Heart left ventricle (tissue), 16 donors: ENCODE results near the gene UST. TPM values are rescaled to one million over a fixed set of nuclear protein-coding genes. Genes with fewer than 3 reads are reported as not detected.

ENCODE experiments used
- ATAC-seq, 4 donors: fragments of 200-7000 bp; cut with Tn5 transposase; one replicate each; pipeline ENCODE4 v1.9.1; 2020 to 2022; ENCODE audit warnings: moderate library complexity in 4 of 4, mild to moderate bottlenecking in 3 of 4, moderate number of reproducible peaks in 1 of 4
- DNase-seq, 5 donors: peaks; one replicate each; pipeline ENCODE4 v3.0.0-alpha.2; 2020
- H3K27ac ChIP-seq, 12 donors: fragments of 200-600 bp; sonication (generic) in 4 of 12; one replicate each; pipeline versions ENCODE4 v1.5.0 to v1.8.0; 2016 to 2022; ENCODE audit warnings: mild to moderate bottlenecking in 2 of 12
- H3K27me3 ChIP-seq, 9 donors: fragments of 200-600 bp; sonication (generic) in 2 of 9; one replicate each; pipeline versions ENCODE4 v1.5.1 to v1.8.0; 2016 to 2022; ENCODE audit warnings: mild to moderate bottlenecking in 3 of 9
- H3K36me3 ChIP-seq, 9 donors: fragments of 200-600 bp; sonication (generic) in 2 of 9; one replicate each; pipeline versions ENCODE4 v1.5.0 to v1.8.0; 2018 to 2022; ENCODE audit warnings: mild to moderate bottlenecking in 2 of 9
- H3K4me1 ChIP-seq, 12 donors: fragments of 200-600 bp; sonication (generic) in 4 of 12; one replicate each; pipeline versions ENCODE4 v1.5.0 to v1.8.0; 2016 to 2022; ENCODE audit warnings: mild to moderate bottlenecking in 3 of 12
- H3K4me3 ChIP-seq, 12 donors: fragments of 200-600 bp; sonication (generic) in 4 of 12; one replicate each; pipeline versions ENCODE4 v1.5.0 to v1.8.0; 2017 to 2022; ENCODE audit warnings: mild to moderate bottlenecking in 9 of 12, moderate library complexity in 4 of 12
- H3K9me3 ChIP-seq, 12 donors: fragments of 200-600 bp; sonication (generic) in 4 of 12; one replicate each; pipeline versions ENCODE4 v1.5.0 to v1.8.0; 2016 to 2022; ENCODE audit warnings: mild to moderate bottlenecking in 1 of 12
- POLR2A ChIP-seq, 2 donors: fragments of 450-650 bp; IDR thresholded peaks; one replicate each; pipeline ENCODE4 v1.6.1; 2017; ENCODE audit warnings: antibody characterized with exemption in 2 of 2, mild to moderate bottlenecking in 2 of 2, moderate library complexity in 2 of 2
- WGBS, 4 donors: extraction: QIAGEN DNeasy Blood & Tissue Kit in 2 of 4; methylation state at CpG; one replicate each; pipeline versions ENCODE4 v1.1.5 to v1.1.7; 2013 to 2018; 5-methylcytosine and 5-hydroxymethylcytosine counted together
- intact Hi-C, 10 donors: fragments of 100-400 bp; cut with DNase I; formaldehyde crosslinking; loops; one replicate each; pipeline versions ENCODE4 v1.11.1 to v1.14.2; 2022
- polyA plus RNA-seq, 2 donors: library from polyadenylated mRNA; stranded (reverse); fragments of 200-250 nt; gene quantifications; one replicate each; pipeline ENCODE4 v1.2.3, GENCODE V29; 2013
- total RNA-seq, 9 donors: library from RNA; depleted of rRNA in 2 of 9; stranded (reverse); fragments of >200 nt in 2 of 9; fragmentation: NEBNext Ultra II Directional in 3 of 9; extraction: Animal tissue kit (Norgen Biotek cat#: 25700) in 3 of 9; gene quantifications; one replicate each; pipeline versions ENCODE4 v1.1.0 to v1.2.4, GENCODE V29; 2016 to 2023
- TF ChIP-seq, protein P1 (sequence below), 12 donors: fragments of 200-600 bp; sonication (generic) in 4 of 12; IDR thresholded peaks; one replicate each; pipeline versions ENCODE4 v1.5.0 to v1.8.0; 2018 to 2022; ENCODE audit warnings: antibody characterized with exemption in 12 of 12, mild to moderate bottlenecking in 5 of 12
- donor health status: ischemic (EF 13 %, LVEDD 7.1; RV severe dilation, severe dysfunction).
- donor health status: healthy with polysubstance abuse.
- donor health status: DM: no; HTN: yes; CAD: no.
- donor health status: DM: no; HTN: no; CAD: no.
- donor health status: ischemic (EF 25% LVEDD 6.9; RV normal size, moderate dysfunction).
- donor health status: ischemic (EF 25% LVEDD 5.7; RV mildly dilated, moderate dysfunction).
- donor health status: healthy.
- donor health status: DM: yes; HTN: yes; CAD: no.
- donor health status: ischemic (EF 35%, LVEDD 5.7; RV mildly dilated, moderate dysfunction).
- donor health status: nonischemic (EF 11% LVEDD 7.7; RV severe dilation, severe dysfunction).
- donor health status: DM: yes; HTN: yes; CAD: no.
- donor health status: PGD.
- donor health status: ischemic (EF 29% LVEDD 5.4; RV normal size, mild dysfunction).
- donor health status: nonischemic (EF 23%, LVEDD 6.1; RV moderate dilation, normal function).

The UST gene
- total and polyA plus RNA-seq, 11 donors, result 1.1 to 5.8 (median 2.7) TPM

- Histone ChIP-seq H3K27ac (no peak overlapping the region), H3K4me1 (no peaks in the 10 kb centered on the region), H3K9me3 (peaks cover 0 to 10% (median 0%) of the 10 kb centered on the region in 12 donors), H3K4me3 (no peak overlapping the region), H3K27me3 (no peaks in the 10 kb centered on the region), H3K36me3 (no peaks in the 10 kb centered on the region)
- DNase-seq, result no peak
- 88 to 93% (median 91%) methylated on average over 2 of the region's 2 CpGs for WGBS, 4 donors
- intact Hi-C loops, result no loop called here
- TF ChIP-seq POLR2A (IDR thresholded peaks at IDR 0.05), result no peak
- TF ChIP-seq, protein P1, sequence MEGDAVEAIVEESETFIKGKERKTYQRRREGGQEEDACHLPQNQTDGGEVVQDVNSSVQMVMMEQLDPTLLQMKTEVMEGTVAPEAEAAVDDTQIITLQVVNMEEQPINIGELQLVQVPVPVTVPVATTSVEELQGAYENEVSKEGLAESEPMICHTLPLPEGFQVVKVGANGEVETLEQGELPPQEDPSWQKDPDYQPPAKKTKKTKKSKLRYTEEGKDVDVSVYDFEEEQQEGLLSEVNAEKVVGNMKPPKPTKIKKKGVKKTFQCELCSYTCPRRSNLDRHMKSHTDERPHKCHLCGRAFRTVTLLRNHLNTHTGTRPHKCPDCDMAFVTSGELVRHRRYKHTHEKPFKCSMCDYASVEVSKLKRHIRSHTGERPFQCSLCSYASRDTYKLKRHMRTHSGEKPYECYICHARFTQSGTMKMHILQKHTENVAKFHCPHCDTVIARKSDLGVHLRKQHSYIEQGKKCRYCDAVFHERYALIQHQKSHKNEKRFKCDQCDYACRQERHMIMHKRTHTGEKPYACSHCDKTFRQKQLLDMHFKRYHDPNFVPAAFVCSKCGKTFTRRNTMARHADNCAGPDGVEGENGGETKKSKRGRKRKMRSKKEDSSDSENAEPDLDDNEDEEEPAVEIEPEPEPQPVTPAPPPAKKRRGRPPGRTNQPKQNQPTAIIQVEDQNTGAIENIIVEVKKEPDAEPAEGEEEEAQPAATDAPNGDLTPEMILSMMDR (IDR thresholded peaks at IDR 0.05), result no peak
- ATAC-seq, result no peak
Measured at GRCh38 chr6:148793721-148794120, 46.9 kb downstream of the UST start.

DNA sequence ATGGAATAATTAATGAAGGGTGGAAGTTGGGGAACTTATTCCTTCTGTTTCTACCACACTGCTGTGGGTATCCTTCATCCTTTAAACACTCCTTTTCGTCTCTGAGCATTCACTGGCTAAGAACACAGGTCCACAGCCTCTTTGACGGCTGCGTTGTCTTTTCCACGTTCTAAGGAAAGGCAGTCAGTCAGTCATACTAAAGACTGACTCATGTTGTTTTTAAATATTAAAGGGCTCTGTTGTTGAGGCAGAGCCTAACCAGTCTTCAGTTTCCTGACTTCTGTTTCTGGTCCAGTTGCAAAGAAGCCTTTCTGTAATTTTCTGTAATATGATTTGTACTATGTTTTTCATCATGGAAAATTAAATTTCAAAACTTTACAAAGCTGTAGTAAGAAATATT, 48.0 kb downstream of the UST start:
- intact Hi-C loops, result no loop called here
- no peak for DNase-seq
- ATAC-seq, result no peak
- H3K27ac ChIP-seq, result no peak overlapping the region
- no peak overlapping the region for H3K4me3 ChIP-seq
- peaks cover 0 to 10% (median 0%) of the 10 kb centered on the region in 12 donors for H3K9me3 ChIP-seq
- TF ChIP-seq POLR2A (IDR thresholded peaks at IDR 0.05), result no peak
- TF ChIP-seq, protein P1 (IDR thresholded peaks at IDR 0.05), result no peak
- H3K27me3 ChIP-seq, result no peaks in the 10 kb centered on the region
- H3K36me3 ChIP-seq, result no peaks in the 10 kb centered on the region
- H3K4me1 ChIP-seq, result peaks cover 0 to 5% (median 0%) of the 10 kb centered on the region in 12 donors
- WGBS, 4 donors, result 85 to 91% (median 89%) methylated on average over 4 of the region's 4 CpGs

DNA sequence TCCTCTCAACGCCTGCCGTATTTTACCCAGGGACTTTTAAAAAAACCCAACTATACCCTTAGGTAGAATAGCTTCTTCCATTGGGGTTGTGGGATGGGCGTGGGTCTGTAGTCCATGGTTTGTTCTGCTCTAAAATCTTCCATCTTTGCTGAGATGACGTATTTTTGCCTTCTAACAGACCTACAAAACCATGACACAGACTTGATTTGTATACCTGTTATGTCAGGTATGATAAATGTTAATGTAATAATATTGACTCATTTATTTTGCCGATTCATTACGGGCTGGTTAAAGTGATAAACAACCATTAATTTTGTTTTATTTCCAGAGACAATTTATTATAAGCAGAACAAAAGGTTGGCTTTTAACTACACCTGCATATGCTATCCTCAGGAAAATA, 48.7 kb downstream of the UST start:
- 73 to 88% (median 85%) methylated on average over 6 of the region's 6 CpGs for WGBS, 4 donors
- Histone ChIP-seq H3K27ac (no peak overlapping the region), H3K9me3 (peaks cover 0 to 10% (median 0%) of the 10 kb centered on the region in 12 donors), H3K27me3 (no peaks in the 10 kb centered on the region), H3K4me3 (no peak overlapping the region), H3K36me3 (no peaks in the 10 kb centered on the region), H3K4me1 (peaks cover 0 to 12% (median 0%) of the 10 kb centered on the region in 12 donors)
- no peak for DNase-seq
- no peak for ATAC-seq
- intact Hi-C loops, result no loop called here
- TF ChIP-seq POLR2A (IDR thresholded peaks at IDR 0.05), result no peak
- TF ChIP-seq, protein P1 (IDR thresholded peaks at IDR 0.05), result no peak

DNA sequence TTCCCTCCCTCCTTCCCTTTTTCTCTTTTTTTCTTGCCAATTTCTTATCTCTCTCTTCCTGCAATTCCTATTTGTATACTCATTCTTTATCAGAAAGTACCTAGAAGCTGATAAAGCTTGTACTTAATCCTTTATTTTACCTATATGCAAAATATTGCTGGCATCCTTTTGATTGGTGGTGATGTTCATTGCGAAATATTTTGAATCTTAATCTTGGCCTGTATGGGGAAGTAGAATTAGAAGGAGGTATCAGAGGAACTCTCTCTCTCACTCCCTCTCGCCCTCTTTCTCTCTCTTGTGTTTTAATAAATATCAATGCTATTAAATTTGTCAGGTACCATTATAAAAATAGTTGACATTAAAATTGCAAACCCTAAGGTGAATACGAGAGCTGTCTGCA, 52.8 kb downstream of the UST start:
- ATAC-seq, result no peak
- TF ChIP-seq, protein P1 (IDR thresholded peaks at IDR 0.05), result no peak
- TF ChIP-seq POLR2A (IDR thresholded peaks at IDR 0.05), result no peak
- Histone ChIP-seq H3K4me1 (peaks cover 0 to 16% (median 0%) of the 10 kb centered on the region in 12 donors), H3K9me3 (peaks cover 0 to 7% (median 0%) of the 10 kb centered on the region in 12 donors), H3K27me3 (no peaks in the 10 kb centered on the region), H3K27ac (no peak overlapping the region), H3K4me3 (no peak overlapping the region), H3K36me3 (no peaks in the 10 kb centered on the region)
- intact Hi-C loops, result no loop called here
- 83 to 90% (median 86%) methylated on average over 3 of the region's 3 CpGs for WGBS, 4 donors
- DNase-seq, result no peak
